ENCODE data around the gene CENPM. TPM values are rescaled to one million over a fixed set of nuclear protein-coding genes. Genes with fewer than 3 reads are reported as not detected.

CENPM gene
- total and polyA plus RNA-seq, 4 donors: 0.17 to 26.3 (median 2.3) TPM

DNA sequence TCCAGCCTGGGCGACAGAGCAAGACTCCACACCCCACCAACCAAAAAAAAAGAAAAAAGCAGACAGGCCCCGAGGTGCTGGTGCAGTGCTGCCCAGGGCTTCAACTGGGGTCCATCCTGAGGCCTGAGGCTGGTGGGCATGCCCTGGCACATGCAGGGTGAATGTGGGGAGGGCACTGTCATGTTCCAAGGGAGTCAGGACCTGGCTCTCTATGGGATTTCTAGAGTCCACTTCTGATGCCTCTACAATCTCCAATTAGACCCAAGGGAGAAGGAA, 10.1 kb downstream of the CENPM start:
- 100% methylated on average over 2 of the region's 2 CpGs for WGBS
- Histone ChIP-seq H3K4me3 (ENCODE audit: low read depth in 1 of 3, low read length in 3 of 3) (no peak overlapping the region), H3K36me3 (ENCODE audit: control insufficient read depth in 4 of 4, insufficient read depth in 3 of 4, low read depth in 1 of 4, low read length in 3 of 4) (no peaks in the 10 kb centered on the region), H3K27me3 (ENCODE audit: control insufficient read depth in 4 of 4, insufficient read depth in 4 of 4, low read length in 3 of 4) (no peaks in the 10 kb centered on the region), H3K9me3 (ENCODE audit: control insufficient read depth in 4 of 4, low read length in 3 of 4) (no peaks in the 10 kb centered on the region), H3K4me1 (ENCODE audit: control insufficient read depth in 4 of 4, insufficient read depth in 4 of 4, low read length in 3 of 4) (no peaks in the 10 kb centered on the region), H3K9ac (ENCODE audit: low read depth in 1 of 2, low read length in 2 of 2) (no peak overlapping the region), H3K27ac (ENCODE audit: low read depth in 1 of 2, low read length in 2 of 2) (no peak overlapping the region)
- DNase-seq (ENCODE audit: low spot score): no peak
- TF ChIP-seq JUND (IDR thresholded peaks at IDR 0.05) (no peak), HNF4A (conservative IDR thresholded peaks at IDR 0.05) (no peak), SP1 (IDR thresholded peaks at IDR 0.05) (no peak), FOXA1 (IDR thresholded peaks at IDR 0.05) (no peak), RXRA (IDR thresholded peaks at IDR 0.05) (no peak), FOXA2 (IDR thresholded peaks at IDR 0.05) (no peak), HNF4G (IDR thresholded peaks at IDR 0.05) (no peak), YY1 (IDR thresholded peaks at IDR 0.05) (no peak), RAD21 (IDR thresholded peaks at IDR 0.05) (no peak), GABPA (IDR thresholded peaks at IDR 0.05 in 1 of 2, conservative IDR thresholded peaks at IDR 0.05 in 1 of 2) (no peak), EGR1 (IDR thresholded peaks at IDR 0.05; ENCODE audit: low read depth in 2 of 2) (no peak), TAF1 (conservative IDR thresholded peaks at IDR 0.05) (no peak)
- TF ChIP-seq, protein P1, sequence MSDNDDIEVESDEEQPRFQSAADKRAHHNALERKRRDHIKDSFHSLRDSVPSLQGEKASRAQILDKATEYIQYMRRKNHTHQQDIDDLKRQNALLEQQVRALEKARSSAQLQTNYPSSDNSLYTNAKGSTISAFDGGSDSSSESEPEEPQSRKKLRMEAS (IDR thresholded peaks at IDR 0.05): no peak
- TF ChIP-seq, protein P2, sequence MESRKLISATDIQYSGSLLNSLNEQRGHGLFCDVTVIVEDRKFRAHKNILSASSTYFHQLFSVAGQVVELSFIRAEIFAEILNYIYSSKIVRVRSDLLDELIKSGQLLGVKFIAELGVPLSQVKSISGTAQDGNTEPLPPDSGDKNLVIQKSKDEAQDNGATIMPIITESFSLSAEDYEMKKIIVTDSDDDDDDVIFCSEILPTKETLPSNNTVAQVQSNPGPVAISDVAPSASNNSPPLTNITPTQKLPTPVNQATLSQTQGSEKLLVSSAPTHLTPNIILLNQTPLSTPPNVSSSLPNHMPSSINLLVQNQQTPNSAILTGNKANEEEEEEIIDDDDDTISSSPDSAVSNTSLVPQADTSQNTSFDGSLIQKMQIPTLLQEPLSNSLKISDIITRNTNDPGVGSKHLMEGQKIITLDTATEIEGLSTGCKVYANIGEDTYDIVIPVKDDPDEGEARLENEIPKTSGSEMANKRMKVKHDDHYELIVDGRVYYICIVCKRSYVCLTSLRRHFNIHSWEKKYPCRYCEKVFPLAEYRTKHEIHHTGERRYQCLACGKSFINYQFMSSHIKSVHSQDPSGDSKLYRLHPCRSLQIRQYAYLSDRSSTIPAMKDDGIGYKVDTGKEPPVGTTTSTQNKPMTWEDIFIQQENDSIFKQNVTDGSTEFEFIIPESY (IDR thresholded peaks at IDR 0.05): no peak
- TF ChIP-seq, protein P3, sequence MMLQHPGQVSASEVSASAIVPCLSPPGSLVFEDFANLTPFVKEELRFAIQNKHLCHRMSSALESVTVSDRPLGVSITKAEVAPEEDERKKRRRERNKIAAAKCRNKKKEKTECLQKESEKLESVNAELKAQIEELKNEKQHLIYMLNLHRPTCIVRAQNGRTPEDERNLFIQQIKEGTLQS (IDR thresholded peaks at IDR 0.05): no peak

DNA sequence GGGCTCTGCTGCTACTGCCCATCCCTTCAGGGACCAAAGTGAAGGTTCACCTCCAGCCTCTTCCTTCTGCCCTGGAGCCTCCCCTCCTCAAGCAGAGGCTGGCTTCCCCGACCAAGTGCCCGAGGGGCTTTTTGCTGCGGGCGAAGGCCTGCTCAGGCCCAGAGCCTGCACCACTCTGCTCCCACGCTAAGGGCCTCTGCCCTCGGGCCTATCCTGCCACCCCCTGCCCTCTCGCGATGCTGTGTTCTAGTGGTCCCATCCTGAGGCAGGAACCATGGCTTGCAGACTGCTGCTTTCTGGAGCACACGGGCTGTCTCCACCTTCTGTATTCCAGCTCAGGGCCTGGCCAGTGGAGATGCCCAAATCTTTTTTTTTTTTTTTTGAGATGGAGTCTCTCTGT, 11.4 kb downstream of the CENPM start:
- no peaks in the 10 kb centered on the region for H3K27me3 ChIP-seq (ENCODE audit: control insufficient read depth in 4 of 4, insufficient read depth in 4 of 4, low read length in 3 of 4)
- H3K4me1 ChIP-seq (ENCODE audit: control insufficient read depth in 4 of 4, insufficient read depth in 4 of 4, low read length in 3 of 4): no peaks in the 10 kb centered on the region
- 98% methylated on average over 9 of the region's 9 CpGs for WGBS
- H3K36me3 ChIP-seq (ENCODE audit: control insufficient read depth in 4 of 4, insufficient read depth in 3 of 4, low read depth in 1 of 4, low read length in 3 of 4): no peaks in the 10 kb centered on the region
- no peaks in the 10 kb centered on the region for H3K9me3 ChIP-seq (ENCODE audit: control insufficient read depth in 4 of 4, low read length in 3 of 4)
- H3K27ac ChIP-seq (ENCODE audit: low read depth in 1 of 2, low read length in 2 of 2): no peak overlapping the region
- H3K4me3 ChIP-seq (ENCODE audit: low read depth in 1 of 3, low read length in 3 of 3): no peak overlapping the region
- TF ChIP-seq, protein P4, sequence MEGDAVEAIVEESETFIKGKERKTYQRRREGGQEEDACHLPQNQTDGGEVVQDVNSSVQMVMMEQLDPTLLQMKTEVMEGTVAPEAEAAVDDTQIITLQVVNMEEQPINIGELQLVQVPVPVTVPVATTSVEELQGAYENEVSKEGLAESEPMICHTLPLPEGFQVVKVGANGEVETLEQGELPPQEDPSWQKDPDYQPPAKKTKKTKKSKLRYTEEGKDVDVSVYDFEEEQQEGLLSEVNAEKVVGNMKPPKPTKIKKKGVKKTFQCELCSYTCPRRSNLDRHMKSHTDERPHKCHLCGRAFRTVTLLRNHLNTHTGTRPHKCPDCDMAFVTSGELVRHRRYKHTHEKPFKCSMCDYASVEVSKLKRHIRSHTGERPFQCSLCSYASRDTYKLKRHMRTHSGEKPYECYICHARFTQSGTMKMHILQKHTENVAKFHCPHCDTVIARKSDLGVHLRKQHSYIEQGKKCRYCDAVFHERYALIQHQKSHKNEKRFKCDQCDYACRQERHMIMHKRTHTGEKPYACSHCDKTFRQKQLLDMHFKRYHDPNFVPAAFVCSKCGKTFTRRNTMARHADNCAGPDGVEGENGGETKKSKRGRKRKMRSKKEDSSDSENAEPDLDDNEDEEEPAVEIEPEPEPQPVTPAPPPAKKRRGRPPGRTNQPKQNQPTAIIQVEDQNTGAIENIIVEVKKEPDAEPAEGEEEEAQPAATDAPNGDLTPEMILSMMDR (IDR thresholded peaks at IDR 0.05; ENCODE audit: low read depth, low read length, missing input control): no peak
- TF ChIP-seq, protein P3 (IDR thresholded peaks at IDR 0.05): no peak
- no peak for TF ChIP-seq EGR1 (IDR thresholded peaks at IDR 0.05; ENCODE audit: low read depth in 2 of 2)
- TF ChIP-seq, protein P1 (IDR thresholded peaks at IDR 0.05): no peak
- no peak for TF ChIP-seq NR2F2 (IDR thresholded peaks at IDR 0.05)
- no peak for TF ChIP-seq RAD21 (IDR thresholded peaks at IDR 0.05)
- no peak for TF ChIP-seq YY1 (IDR thresholded peaks at IDR 0.05)
- TF ChIP-seq HNF4A (conservative IDR thresholded peaks at IDR 0.05): no peak
- TF ChIP-seq, protein P2 (IDR thresholded peaks at IDR 0.05): no peak
- TF ChIP-seq JUND (IDR thresholded peaks at IDR 0.05): no peak
- TF ChIP-seq SP1 (IDR thresholded peaks at IDR 0.05): no peak
- no peak for TF ChIP-seq GABPA (IDR thresholded peaks at IDR 0.05 in 1 of 2, conservative IDR thresholded peaks at IDR 0.05 in 1 of 2)
- DNase-seq (ENCODE audit: low spot score): no peak
- H3K9ac ChIP-seq (ENCODE audit: low read depth in 1 of 2, low read length in 2 of 2): no peak overlapping the region
